Mucosa of descending colon (tissue), 3 donors: ENCODE measurements around the gene WFDC1. TPM values are rescaled to one million over a fixed set of nuclear protein-coding genes. Genes with fewer than 3 reads are reported as not detected.

Source experiments
- ATAC-seq: fragments of 200-7000 bp; cut with Tn5 transposase; one replicate; pipeline ENCODE4 v1.9.1; 2020; ENCODE audit warnings: mild to moderate bottlenecking, moderate library complexity
- DNase-seq, 3 donors: peaks; one replicate each; pipeline ENCODE4 v3.0.0-alpha.2; 2020
- H3K36me3 ChIP-seq: fragments of 200-600 bp; one replicate; pipeline ENCODE4 v1.8.0; 2021; ENCODE audit warnings: low read depth, mild to moderate bottlenecking
- H3K4me1 ChIP-seq: fragments of 200-600 bp; one replicate; pipeline ENCODE4 v1.8.0; 2021; ENCODE audit warnings: low read depth, mild to moderate bottlenecking
- H3K4me3 ChIP-seq: fragments of 200-600 bp; one replicate; pipeline ENCODE4 v1.8.0; 2021; ENCODE audit warnings: mild to moderate bottlenecking
- H3K9me3 ChIP-seq: fragments of 200-600 bp; one replicate; pipeline ENCODE4 v1.8.0; 2021; ENCODE audit warnings: mild to moderate bottlenecking
- CTCF ChIP-seq: fragments of 200-600 bp; IDR thresholded peaks from one replicate; pipeline ENCODE4 v1.8.0; 2022; ENCODE audit warnings: antibody characterized with exemption, mild to moderate bottlenecking
- intact Hi-C, 2 donors: fragments of 100-400 bp; cut with DNase I in 1 of 2; cut with micrococcal nuclease in 1 of 2; formaldehyde crosslinking; loops; one replicate each; pipeline versions ENCODE4 v1.11.0 to v1.11.1; 2022; cut with DNase I, micrococcal nuclease
- total RNA-seq, 3 donors: library from RNA; stranded (reverse); fragmentation: NEBNext Ultra II Directional in 2 of 3; extraction: Animal tissue kit (Norgen Biotek cat#: 25700) in 2 of 3; gene quantifications; one replicate each; pipeline versions ENCODE4 v1.2.1 to v1.2.4, GENCODE V29; 2021 to 2023
- donor health status: DM: no; HTN: no; CAD: no; lungs with moderate emphysema.
- donor health status: DM: no; HTN: no; CAD: no.
- donor health status: DM: no; HTN: yes; CAD: no.

WFDC1 gene
- total RNA-seq, 3 donors from 2014 or later = 7.5 to 30.5 (median 10.9) TPM

GRCh38 chr16:84293406-84293805 lies 1.3 kb upstream of the WFDC1 start:
- DNase-seq (no peak), ATAC-seq (no peak)
- peaks cover 9% of the 10 kb centered on the region for H3K4me1 ChIP-seq
- no peaks in the 10 kb centered on the region for H3K9me3 ChIP-seq
- no peak overlapping the region for H3K4me3 ChIP-seq
- H3K36me3 ChIP-seq = no peaks in the 10 kb centered on the region
- no peak for TF ChIP-seq CTCF
- intact Hi-C loops = no loop called here

- Histone ChIP-seq H3K4me1 (peaks cover 9% of the 10 kb centered on the region), H3K9me3 (no peaks in the 10 kb centered on the region), H3K36me3 (no peaks in the 10 kb centered on the region), H3K4me3 (no peak overlapping the region)
- TF ChIP-seq CTCF = no peak
- intact Hi-C loops = no loop called here
- no peak for DNase-seq
- ATAC-seq = no peak
These were observed 561 bp upstream of the WFDC1 start for GRCh38 chr16:84294117-84294516.

- Histone ChIP-seq H3K36me3 (no peaks in the 10 kb centered on the region), H3K4me1 (peaks cover 9% of the 10 kb centered on the region), H3K4me3 (no peak overlapping the region), H3K9me3 (no peaks in the 10 kb centered on the region)
- ATAC-seq (no peak), DNase-seq (peak in 1 of 3 donors; percentile 15)
- intact Hi-C loops = no loop called here
- no peak for TF ChIP-seq CTCF
These were observed 654 bp downstream of the WFDC1 start for GRCh38 chr16:84295203-84295860.

- H3K9me3 ChIP-seq = no peaks in the 10 kb centered on the region
- no peaks in the 10 kb centered on the region for H3K36me3 ChIP-seq
- no peak for TF ChIP-seq CTCF
- intact Hi-C loops = no loop called here
- H3K4me1 ChIP-seq = peaks cover 9% of the 10 kb centered on the region
- ATAC-seq (no peak), DNase-seq (no peak)
- no peak overlapping the region for H3K4me3 ChIP-seq
These were observed 3.8 kb downstream of the WFDC1 start for GRCh38 chr16:84298376-84298899.

- Histone ChIP-seq H3K4me1 (peaks cover under 1% of the 10 kb centered on the region), H3K9me3 (no peaks in the 10 kb centered on the region), H3K4me3 (no peak overlapping the region), H3K36me3 (no peaks in the 10 kb centered on the region)
- no peak for TF ChIP-seq CTCF
- no peak for DNase-seq
- no peak for ATAC-seq
- intact Hi-C loops = no loop called here
These were observed 5.2 kb downstream of the WFDC1 start for GRCh38 chr16:84299734-84300440.
